ENCODE data around the gene WDR64.
"Not testable (repeated sequence)": the region's sequence is repeated elsewhere in the genome, so short reads cannot be mapped to it uniquely, and the experiment has no call there.

The WDR64 gene

GRCh38 chr1:241817956-241818612 is 166.0 kb downstream of the WDR64 start:
- Histone ChIP-seq H3K36me3 (ENCODE audit: control insufficient read depth, low read depth, low read length) (no peaks in the 10 kb centered on the region), H3K4me3 (ENCODE audit: low read length) (no peak overlapping the region), H3K27me3 (ENCODE audit: control insufficient read depth, insufficient read depth, low read length) (no peaks in the 10 kb centered on the region), H3K4me1 (ENCODE audit: control insufficient read depth, low read depth, low read length) (no peaks in the 10 kb centered on the region), H3K9me3 (ENCODE audit: control insufficient read depth, low read depth, low read length) (no peaks in the 10 kb centered on the region), H3K9ac (ENCODE audit: low read length) (no peak overlapping the region), H3K27ac (ENCODE audit: low read length) (no peak overlapping the region)

DNA sequence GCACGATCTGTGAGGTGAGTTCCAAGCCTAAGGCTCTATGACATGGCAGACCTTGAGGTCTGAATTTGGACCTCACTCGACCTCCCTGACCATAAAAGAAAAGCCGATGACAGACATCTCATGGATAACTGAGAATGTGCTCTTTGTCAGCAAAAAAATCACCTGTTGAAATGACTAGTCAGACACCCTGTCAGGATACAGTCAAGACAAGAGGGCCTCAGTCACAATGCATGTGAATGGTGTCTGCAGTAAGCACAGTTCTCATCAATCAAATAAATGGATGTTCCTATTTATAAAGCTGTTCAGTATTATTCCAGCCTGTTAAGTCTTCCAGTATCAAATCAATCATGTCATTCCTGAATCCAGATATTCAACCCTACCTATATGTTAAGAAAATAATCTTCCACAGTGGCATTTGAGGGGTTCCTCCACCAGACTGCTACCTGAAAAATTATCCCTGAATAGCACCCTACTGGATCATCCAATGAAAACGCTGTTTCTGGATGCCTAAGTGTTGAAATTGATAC is 167.3 kb downstream of the WDR64 start:
- Histone ChIP-seq H3K9me3 (ENCODE audit: control insufficient read depth, low read depth, low read length) (no peaks in the 10 kb centered on the region), H3K27ac (ENCODE audit: low read length) (no peak overlapping the region), H3K27me3 (ENCODE audit: control insufficient read depth, insufficient read depth, low read length) (no peaks in the 10 kb centered on the region), H3K36me3 (ENCODE audit: control insufficient read depth, low read depth, low read length) (no peaks in the 10 kb centered on the region), H3K4me3 (ENCODE audit: low read length) (no peak overlapping the region), H3K9ac (ENCODE audit: low read length) (no peak overlapping the region), H3K4me1 (ENCODE audit: control insufficient read depth, low read depth, low read length) (no peaks in the 10 kb centered on the region)

GRCh38 chr1:241821363-241821762 is 169.3 kb downstream of the WDR64 start:
- Histone ChIP-seq H3K4me1 (ENCODE audit: control insufficient read depth, low read depth, low read length) (no peaks in the 10 kb centered on the region), H3K9ac (ENCODE audit: low read length) (no peak overlapping the region), H3K4me3 (ENCODE audit: low read length) (no peak overlapping the region), H3K36me3 (ENCODE audit: control insufficient read depth, low read depth, low read length) (no peaks in the 10 kb centered on the region), H3K9me3 (ENCODE audit: control insufficient read depth, low read depth, low read length) (no peaks in the 10 kb centered on the region), H3K27me3 (ENCODE audit: control insufficient read depth, insufficient read depth, low read length) (no peaks in the 10 kb centered on the region), H3K27ac (ENCODE audit: low read length) (no peak overlapping the region)

DNA sequence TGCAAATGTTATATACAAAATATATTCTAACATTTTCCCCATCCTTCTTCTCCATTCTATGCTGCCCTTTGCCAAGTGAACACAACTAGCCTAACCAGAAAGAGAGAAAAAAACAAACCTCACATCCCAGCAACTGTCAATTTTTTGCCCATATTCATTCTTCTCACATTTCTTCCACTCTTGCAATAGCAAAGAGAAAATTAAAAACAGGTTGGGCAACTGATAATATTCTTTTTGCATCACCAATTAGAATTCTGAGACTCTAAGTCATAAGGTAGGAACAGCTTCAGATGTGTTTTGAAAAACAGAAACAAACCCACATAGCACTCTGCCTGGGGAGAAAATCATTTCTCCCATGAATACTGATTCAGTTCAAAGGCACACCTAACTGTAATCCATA is 170.8 kb downstream of the WDR64 start:
- H3K9me3 ChIP-seq (ENCODE audit: control insufficient read depth, low read depth, low read length), result no peaks in the 10 kb centered on the region
- H3K27ac ChIP-seq (ENCODE audit: low read length), result no peak overlapping the region
- no peaks in the 10 kb centered on the region for H3K4me1 ChIP-seq (ENCODE audit: control insufficient read depth, low read depth, low read length)
- H3K4me3 ChIP-seq (ENCODE audit: low read length), result no peak overlapping the region
- no peak overlapping the region for H3K9ac ChIP-seq (ENCODE audit: low read length)
- no peaks in the 10 kb centered on the region for H3K36me3 ChIP-seq (ENCODE audit: control insufficient read depth, low read depth, low read length)
- H3K27me3 ChIP-seq (ENCODE audit: control insufficient read depth, insufficient read depth, low read length), result no peaks in the 10 kb centered on the region

DNA sequence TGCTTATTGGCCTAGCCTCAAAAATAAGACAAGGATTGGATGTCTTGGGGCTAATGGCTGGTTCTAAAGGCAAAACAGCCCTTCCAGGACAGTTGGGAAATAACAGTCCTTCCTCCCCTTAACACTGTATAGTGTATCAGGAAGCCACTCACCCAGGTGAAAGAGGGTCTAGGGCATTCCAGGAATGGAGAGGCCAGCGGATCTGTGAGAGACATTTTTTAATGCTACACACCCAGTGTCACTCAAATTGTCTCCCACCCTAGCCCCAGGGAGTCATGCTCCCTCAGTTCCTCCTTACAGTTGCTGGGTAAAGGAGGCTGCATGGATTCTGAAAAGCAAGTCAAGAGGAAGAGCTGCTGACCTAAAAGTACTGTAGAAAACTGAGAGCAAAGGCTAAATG is 171.8 kb downstream of the WDR64 start:
- Histone ChIP-seq H3K27ac (ENCODE audit: low read length) (no peak overlapping the region), H3K4me3 (ENCODE audit: low read length) (no peak overlapping the region), H3K4me1 (ENCODE audit: control insufficient read depth, low read depth, low read length) (no peaks in the 10 kb centered on the region), H3K36me3 (ENCODE audit: control insufficient read depth, low read depth, low read length) (no peaks in the 10 kb centered on the region), H3K9me3 (ENCODE audit: control insufficient read depth, low read depth, low read length) (no peaks in the 10 kb centered on the region), H3K9ac (ENCODE audit: low read length) (no peak overlapping the region), H3K27me3 (ENCODE audit: control insufficient read depth, insufficient read depth, low read length) (no peaks in the 10 kb centered on the region)

- Histone ChIP-seq H3K9me3 (ENCODE audit: control insufficient read depth, low read depth, low read length) (no peaks in the 10 kb centered on the region), H3K36me3 (ENCODE audit: control insufficient read depth, low read depth, low read length) (no peaks in the 10 kb centered on the region)
Observed at GRCh38 chr1:241825581-241825980, 173.5 kb downstream of the WDR64 start.

GRCh38 chr1:241826613-241827012 is 174.5 kb downstream of the WDR64 start:
- not testable (repeated sequence) for H3K27ac ChIP-seq (ENCODE audit: low read length); H3K27me3 ChIP-seq (ENCODE audit: control insufficient read depth, insufficient read depth, low read length); H3K9ac ChIP-seq (ENCODE audit: low read length)

More at GRCh38 chr1:241825581-241825980, 173.5 kb downstream of the WDR64 start:
- H3K4me1 ChIP-seq (ENCODE audit: control insufficient read depth, low read depth, low read length), result no peaks in the 10 kb centered on the region
- no peak overlapping the region for H3K4me3 ChIP-seq (ENCODE audit: low read length)
- no peaks in the 10 kb centered on the region for H3K27me3 ChIP-seq (ENCODE audit: control insufficient read depth, insufficient read depth, low read length)
- no peak overlapping the region for H3K9ac ChIP-seq (ENCODE audit: low read length)
- no peak overlapping the region for H3K27ac ChIP-seq (ENCODE audit: low read length)

DNA sequence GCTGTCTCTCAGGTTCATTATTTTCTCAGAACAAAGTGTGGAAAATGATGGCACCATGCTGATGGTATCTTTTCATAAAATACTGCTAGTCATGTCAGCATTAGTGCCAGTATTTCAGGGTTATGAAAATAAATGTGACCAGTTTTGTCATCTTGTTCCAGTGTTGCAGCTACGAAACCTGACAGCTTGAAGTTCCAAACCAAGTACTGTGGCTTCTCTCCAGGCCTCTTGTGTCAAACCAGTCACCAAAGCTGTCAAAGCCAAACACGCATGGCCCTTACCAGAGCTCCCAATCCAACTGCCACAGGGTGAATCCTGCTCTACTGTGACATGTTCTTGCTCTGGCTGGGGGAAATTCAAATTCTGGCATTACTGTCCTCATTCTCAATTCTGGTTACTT is 175.2 kb downstream of the WDR64 start:
- no peaks in the 10 kb centered on the region for H3K4me1 ChIP-seq (ENCODE audit: control insufficient read depth, low read depth, low read length)
- no peaks in the 10 kb centered on the region for H3K9me3 ChIP-seq (ENCODE audit: control insufficient read depth, low read depth, low read length)
- H3K36me3 ChIP-seq (ENCODE audit: control insufficient read depth, low read depth, low read length), result no peaks in the 10 kb centered on the region
- H3K4me3 ChIP-seq (ENCODE audit: low read length), result no peak overlapping the region
- H3K27ac ChIP-seq (ENCODE audit: low read length), result no peak overlapping the region
- no peaks in the 10 kb centered on the region for H3K27me3 ChIP-seq (ENCODE audit: control insufficient read depth, insufficient read depth, low read length)
- no peak overlapping the region for H3K9ac ChIP-seq (ENCODE audit: low read length)

More at GRCh38 chr1:241826613-241827012, 174.5 kb downstream of the WDR64 start:
- not testable (repeated sequence) for H3K9me3 ChIP-seq (ENCODE audit: control insufficient read depth, low read depth, low read length); H3K36me3 ChIP-seq (ENCODE audit: control insufficient read depth, low read depth, low read length); H3K4me1 ChIP-seq (ENCODE audit: control insufficient read depth, low read depth, low read length); H3K4me3 ChIP-seq (ENCODE audit: low read length)

DNA sequence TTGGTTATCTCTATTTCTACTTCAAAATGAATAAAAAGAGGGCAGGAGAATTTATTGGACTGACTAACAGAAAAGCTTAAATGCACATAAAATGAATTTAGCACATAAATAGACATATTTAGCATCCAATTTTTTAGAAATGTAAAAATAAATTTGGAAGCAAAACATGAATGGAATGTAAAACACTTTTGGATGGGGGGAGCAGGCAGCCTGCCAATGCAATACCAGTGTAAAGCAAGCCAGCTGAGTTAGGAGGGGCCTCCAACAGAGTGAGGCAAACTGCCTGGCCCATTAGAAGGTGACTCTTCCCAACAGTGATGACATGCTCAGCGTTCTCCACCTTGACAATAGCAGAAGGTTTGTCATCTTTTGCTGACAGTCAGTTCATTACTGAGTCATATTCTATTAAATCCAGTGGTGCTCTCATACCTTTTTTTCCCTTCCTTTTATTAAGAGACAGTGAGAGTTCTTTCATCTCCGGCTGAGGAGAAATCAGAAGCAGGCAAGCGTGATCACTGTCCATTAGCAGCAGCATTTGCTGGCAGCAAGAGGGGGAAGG is 176.5 kb downstream of the WDR64 start:
- H3K27me3 ChIP-seq (ENCODE audit: control insufficient read depth, insufficient read depth, low read length), result no peaks in the 10 kb centered on the region
- H3K4me3 ChIP-seq (ENCODE audit: low read length), result no peak overlapping the region
- H3K9me3 ChIP-seq (ENCODE audit: control insufficient read depth, low read depth, low read length), result no peaks in the 10 kb centered on the region
- H3K36me3 ChIP-seq (ENCODE audit: control insufficient read depth, low read depth, low read length), result no peaks in the 10 kb centered on the region
- no peaks in the 10 kb centered on the region for H3K4me1 ChIP-seq (ENCODE audit: control insufficient read depth, low read depth, low read length)
- no peak overlapping the region for H3K9ac ChIP-seq (ENCODE audit: low read length)
- H3K27ac ChIP-seq (ENCODE audit: low read length), result no peak overlapping the region

DNA sequence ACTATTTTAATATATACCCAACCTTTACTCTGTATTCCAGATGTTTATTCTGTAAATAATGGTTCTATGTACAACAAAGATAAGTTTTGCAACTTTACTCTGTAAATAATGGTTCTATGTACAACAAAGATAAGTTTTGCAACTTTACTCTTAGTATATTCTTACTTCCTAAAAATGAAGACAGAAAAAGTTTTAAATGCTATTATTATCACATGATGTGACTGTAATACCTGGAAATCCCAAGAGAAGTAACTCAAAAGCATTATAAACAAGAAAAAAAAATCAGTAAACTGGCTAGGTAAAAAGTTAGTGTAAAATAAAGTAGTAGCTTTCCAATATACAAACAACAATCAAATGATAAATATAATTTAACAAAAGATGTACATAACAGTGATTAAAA is 177.4 kb downstream of the WDR64 start:
- Histone ChIP-seq H3K9me3 (ENCODE audit: control insufficient read depth, low read depth, low read length) (no peaks in the 10 kb centered on the region), H3K4me1 (ENCODE audit: control insufficient read depth, low read depth, low read length) (no peaks in the 10 kb centered on the region), H3K27me3 (ENCODE audit: control insufficient read depth, insufficient read depth, low read length) (no peaks in the 10 kb centered on the region), H3K27ac (ENCODE audit: low read length) (no peak overlapping the region), H3K9ac (ENCODE audit: low read length) (no peak overlapping the region), H3K4me3 (ENCODE audit: low read length) (no peak overlapping the region), H3K36me3 (ENCODE audit: control insufficient read depth, low read depth, low read length) (no peaks in the 10 kb centered on the region)

DNA sequence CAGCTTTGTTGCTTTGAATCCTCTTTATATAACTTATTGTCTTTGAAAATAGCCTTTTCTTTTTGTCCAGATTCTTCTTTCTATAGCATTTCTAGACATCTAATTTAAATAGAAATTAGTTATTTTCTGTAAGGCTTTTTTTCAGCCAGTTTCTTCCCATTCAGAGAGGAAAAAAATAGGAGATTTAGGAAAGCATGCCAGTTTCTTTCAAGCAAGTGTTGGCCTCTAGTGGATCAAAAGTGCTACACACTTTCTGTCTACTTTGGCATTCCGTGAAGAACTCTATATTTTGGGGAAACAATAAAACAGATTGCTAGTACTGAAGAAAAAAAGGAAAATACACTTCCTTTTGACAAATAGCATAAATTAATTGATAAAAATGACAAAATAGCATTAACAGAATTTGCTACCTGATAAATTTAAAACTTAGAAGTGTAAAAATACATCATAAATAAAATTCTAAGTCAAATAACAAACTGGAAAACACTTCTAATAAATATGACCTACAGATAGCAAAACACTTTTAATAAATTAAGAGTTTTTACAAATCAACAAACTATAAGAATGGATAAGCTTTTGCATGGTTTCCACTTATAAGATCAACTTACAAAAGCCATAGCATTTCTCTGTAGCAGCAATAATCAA is 182.8 kb downstream of the WDR64 start:
- Histone ChIP-seq H3K27ac (ENCODE audit: low read length) (no peak overlapping the region), H3K9me3 (ENCODE audit: control insufficient read depth, low read depth, low read length) (no peaks in the 10 kb centered on the region), H3K4me1 (ENCODE audit: control insufficient read depth, low read depth, low read length) (no peaks in the 10 kb centered on the region), H3K27me3 (ENCODE audit: control insufficient read depth, insufficient read depth, low read length) (no peaks in the 10 kb centered on the region), H3K36me3 (ENCODE audit: control insufficient read depth, low read depth, low read length) (no peaks in the 10 kb centered on the region), H3K9ac (ENCODE audit: low read length) (no peak overlapping the region), H3K4me3 (ENCODE audit: low read length) (no peak overlapping the region)

- no peak overlapping the region for H3K9ac ChIP-seq (ENCODE audit: low read length)
- H3K36me3 ChIP-seq (ENCODE audit: control insufficient read depth, low read depth, low read length), result no peaks in the 10 kb centered on the region
- no peaks in the 10 kb centered on the region for H3K27me3 ChIP-seq (ENCODE audit: control insufficient read depth, insufficient read depth, low read length)
- H3K9me3 ChIP-seq (ENCODE audit: control insufficient read depth, low read depth, low read length), result no peaks in the 10 kb centered on the region
- H3K27ac ChIP-seq (ENCODE audit: low read length), result no peak overlapping the region
- no peaks in the 10 kb centered on the region for H3K4me1 ChIP-seq (ENCODE audit: control insufficient read depth, low read depth, low read length)
- H3K4me3 ChIP-seq (ENCODE audit: low read length), result no peak overlapping the region
Observed at GRCh38 chr1:241836941-241837340, 184.9 kb downstream of the WDR64 start.

Measured in iPS-18a (cell line).